Measurements from ENCODE around the gene SEMA4D.

The SEMA4D gene

DNA sequence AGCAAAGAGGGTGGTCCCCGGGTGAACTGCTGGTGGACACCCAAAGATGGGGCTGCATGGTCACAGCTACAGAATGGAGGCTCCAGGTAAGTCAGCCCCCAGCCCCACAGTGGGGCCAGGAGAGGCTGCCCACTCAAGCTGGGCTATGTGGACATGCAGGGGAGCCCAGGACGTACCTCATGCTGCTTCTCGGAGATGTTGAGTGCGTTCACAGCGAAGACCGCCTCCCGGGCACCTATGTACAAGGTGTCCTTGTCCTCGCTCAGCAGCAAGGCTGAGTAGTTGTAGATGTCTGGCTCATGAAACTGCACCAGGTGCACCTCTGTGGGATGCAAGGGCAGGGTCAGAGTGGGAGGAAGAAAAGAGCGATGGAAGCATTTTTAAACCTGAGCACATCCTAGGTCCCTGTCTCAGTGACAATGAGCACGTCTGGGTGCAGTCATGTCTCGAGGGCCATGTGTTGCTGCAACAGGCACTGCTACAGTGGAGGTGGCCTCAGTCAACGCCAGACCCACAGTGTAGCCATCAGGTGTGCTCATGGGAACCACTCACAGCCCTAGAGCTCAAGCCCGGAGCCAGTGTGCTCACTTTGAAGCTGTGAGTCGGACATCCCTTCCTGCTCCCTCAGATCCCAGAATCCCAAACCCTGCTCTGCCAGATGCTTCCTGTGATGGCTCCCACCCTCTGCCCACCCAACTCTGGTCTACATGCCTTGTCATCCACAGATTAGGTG, 95.1 kb downstream of the SEMA4D start:
- Mint-ChIP-seq H3K27me3 (ENCODE audit: low read depth, poor library complexity) (no peaks in the 10 kb centered on the region), H3K36me3 (ENCODE audit: low read depth) (peaks cover 25% of the 10 kb centered on the region), H3K4me3 (no peak overlapping the region), H3K27ac (no peak overlapping the region), H3K9me3 (peaks cover 5% of the 10 kb centered on the region), H3K4me1 (peaks cover 36% of the 10 kb centered on the region)
- TF ChIP-seq, protein P1, sequence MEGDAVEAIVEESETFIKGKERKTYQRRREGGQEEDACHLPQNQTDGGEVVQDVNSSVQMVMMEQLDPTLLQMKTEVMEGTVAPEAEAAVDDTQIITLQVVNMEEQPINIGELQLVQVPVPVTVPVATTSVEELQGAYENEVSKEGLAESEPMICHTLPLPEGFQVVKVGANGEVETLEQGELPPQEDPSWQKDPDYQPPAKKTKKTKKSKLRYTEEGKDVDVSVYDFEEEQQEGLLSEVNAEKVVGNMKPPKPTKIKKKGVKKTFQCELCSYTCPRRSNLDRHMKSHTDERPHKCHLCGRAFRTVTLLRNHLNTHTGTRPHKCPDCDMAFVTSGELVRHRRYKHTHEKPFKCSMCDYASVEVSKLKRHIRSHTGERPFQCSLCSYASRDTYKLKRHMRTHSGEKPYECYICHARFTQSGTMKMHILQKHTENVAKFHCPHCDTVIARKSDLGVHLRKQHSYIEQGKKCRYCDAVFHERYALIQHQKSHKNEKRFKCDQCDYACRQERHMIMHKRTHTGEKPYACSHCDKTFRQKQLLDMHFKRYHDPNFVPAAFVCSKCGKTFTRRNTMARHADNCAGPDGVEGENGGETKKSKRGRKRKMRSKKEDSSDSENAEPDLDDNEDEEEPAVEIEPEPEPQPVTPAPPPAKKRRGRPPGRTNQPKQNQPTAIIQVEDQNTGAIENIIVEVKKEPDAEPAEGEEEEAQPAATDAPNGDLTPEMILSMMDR (IDR thresholded peaks at IDR 0.05): no peak
- no peak for DNase-seq

DNA sequence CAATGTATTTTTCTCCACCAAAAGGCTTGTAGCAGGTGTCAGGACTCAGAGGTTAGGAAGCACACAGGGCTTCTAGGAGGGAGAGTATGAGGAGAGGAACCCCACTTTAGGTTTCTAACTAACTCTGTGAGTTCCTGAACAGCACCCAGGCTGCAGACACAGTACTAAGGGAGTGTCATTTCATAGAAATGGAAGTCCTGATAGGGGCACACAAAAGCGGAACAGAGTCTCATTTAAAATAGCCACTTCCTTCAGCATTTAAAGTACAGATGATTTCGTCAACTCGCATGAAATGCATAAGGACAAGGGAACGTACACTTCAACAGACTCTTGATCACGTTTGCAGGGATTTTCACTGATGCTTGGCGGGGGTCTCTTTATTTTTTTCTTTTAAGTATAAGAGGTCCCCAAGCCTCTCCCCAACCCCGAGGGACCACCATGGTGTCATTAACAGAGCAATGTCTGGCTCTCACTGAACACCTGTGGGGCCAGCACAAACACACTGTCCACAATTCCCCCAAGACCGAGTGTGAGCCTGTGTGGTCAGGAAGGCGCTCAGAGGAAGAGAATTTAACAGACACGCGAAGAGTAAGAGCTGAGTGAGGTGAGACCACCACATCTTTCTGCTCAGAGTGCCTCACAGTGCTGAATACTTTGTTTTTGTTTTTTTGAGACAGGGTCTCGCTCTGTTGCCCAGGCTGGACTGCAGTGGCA, 97.4 kb downstream of the SEMA4D start:
- no peak for DNase-seq
- no peaks in the 10 kb centered on the region for H3K27me3 Mint-ChIP-seq (ENCODE audit: low read depth, poor library complexity)
- TF ChIP-seq, protein P1 (IDR thresholded peaks at IDR 0.05): no peak
- H3K4me1 Mint-ChIP-seq: peaks cover 22% of the 10 kb centered on the region
- no peak overlapping the region for H3K27ac Mint-ChIP-seq
- H3K9me3 Mint-ChIP-seq: no peaks in the 10 kb centered on the region
- H3K36me3 Mint-ChIP-seq (ENCODE audit: low read depth): peaks cover 27% of the 10 kb centered on the region
- H3K4me3 Mint-ChIP-seq: no peak overlapping the region

DNA sequence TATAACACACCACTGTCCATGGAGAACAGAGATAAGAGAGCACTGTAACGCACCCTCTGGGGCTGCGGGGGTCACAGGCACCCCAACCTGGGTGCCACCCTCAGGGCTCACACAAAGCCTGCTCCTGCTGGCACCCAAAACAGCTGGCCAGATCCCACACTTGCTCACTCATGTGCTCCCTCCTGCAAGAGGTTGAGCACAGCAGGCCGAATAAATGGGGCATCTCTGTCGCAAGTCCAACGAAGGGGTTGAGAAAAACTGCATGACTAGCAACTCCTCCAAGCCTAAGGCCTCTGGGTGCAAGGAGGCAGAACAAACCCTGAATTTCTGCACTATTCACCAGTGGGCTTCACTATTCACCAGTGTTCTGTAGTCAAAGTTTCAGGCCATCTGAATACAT, 99.3 kb downstream of the SEMA4D start:
- H3K27ac Mint-ChIP-seq: peak overlapping the region; percentile 62
- DNase-seq: no peak
- TF ChIP-seq, protein P1 (IDR thresholded peaks at IDR 0.05): no peak

DNA sequence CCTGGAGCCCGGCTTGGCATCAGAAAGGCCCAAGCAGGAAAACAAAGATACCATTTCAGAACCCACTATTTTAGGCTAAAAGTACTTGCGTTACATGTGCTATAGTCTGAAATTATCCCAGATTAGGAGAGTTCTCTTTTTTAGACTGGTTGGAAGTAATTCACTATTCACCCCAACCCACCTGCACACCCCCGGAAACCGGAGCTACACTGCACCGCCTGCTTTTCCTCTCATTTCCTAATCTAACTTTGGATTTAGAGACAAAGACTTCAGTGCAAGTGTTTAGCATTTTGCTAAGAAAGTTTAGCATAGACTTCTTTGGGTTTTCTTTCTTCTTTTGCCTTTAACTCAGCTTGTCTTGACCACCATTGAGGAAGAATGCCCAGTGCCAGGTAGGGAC, 100.4 kb downstream of the SEMA4D start:
- DNase-seq: no peak

More for the DNA sequence above, 99.3 kb downstream of the SEMA4D start:
- Mint-ChIP-seq H3K4me1 (peaks cover 23% of the 10 kb centered on the region), H3K9me3 (no peaks in the 10 kb centered on the region), H3K27me3 (ENCODE audit: low read depth, poor library complexity) (no peaks in the 10 kb centered on the region), H3K36me3 (ENCODE audit: low read depth) (peaks cover 39% of the 10 kb centered on the region), H3K4me3 (no peak overlapping the region)

DNA sequence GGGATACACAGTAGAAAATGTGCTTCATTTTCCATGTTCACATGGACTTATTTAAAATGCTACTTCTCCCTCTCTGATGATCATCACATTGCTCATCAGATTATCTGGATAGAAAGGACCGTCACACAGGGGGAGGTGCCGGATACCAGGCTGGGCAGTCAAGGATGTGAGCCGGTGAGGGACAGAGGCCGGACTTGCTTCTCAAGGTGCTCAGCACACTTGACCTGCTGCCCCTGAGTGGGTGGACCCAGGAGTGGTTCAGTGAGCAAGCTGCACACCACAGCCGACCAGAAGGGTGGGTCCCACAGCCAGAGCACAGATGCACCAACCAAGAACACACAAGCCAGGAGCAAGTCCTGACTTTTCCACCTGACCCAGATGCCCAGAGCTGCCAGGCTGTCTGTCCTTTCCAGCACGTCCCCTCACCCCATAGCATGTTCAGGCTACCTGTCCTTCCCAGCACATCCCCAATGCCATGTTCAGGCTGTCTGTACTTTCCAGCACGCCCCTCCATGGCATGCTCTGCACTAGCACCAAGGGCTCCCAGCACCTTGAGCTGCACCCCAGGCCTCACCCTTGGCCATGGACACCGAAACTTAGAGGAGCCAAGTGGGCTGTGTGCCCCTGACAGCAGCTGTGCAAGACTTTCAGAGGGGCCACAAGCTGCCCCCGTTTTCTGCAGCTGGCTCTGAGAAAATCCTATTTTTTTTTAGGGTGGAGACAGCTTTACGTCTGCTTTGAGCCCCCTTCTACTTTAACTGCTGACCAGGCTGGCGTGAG, 101.8 kb downstream of the SEMA4D start:
- DNase-seq: no peak
- Mint-ChIP-seq H3K27me3 (ENCODE audit: low read depth, poor library complexity) (peaks cover 2% of the 10 kb centered on the region), H3K27ac (no peak overlapping the region), H3K36me3 (ENCODE audit: low read depth) (peaks cover 52% of the 10 kb centered on the region), H3K4me3 (no peak overlapping the region), H3K9me3 (no peaks in the 10 kb centered on the region), H3K4me1 (peaks cover 25% of the 10 kb centered on the region)
- TF ChIP-seq, protein P1 (IDR thresholded peaks at IDR 0.05): no peak

More for the DNA sequence above, 100.4 kb downstream of the SEMA4D start:
- Mint-ChIP-seq H3K27ac (no peak overlapping the region), H3K9me3 (no peaks in the 10 kb centered on the region), H3K4me3 (no peak overlapping the region), H3K27me3 (ENCODE audit: low read depth, poor library complexity) (no peaks in the 10 kb centered on the region), H3K36me3 (ENCODE audit: low read depth) (peaks cover 50% of the 10 kb centered on the region), H3K4me1 (peaks cover 23% of the 10 kb centered on the region)
- TF ChIP-seq, protein P1 (IDR thresholded peaks at IDR 0.05): no peak

Measured in nephron progenitor cell (in vitro differentiated cells).